Measurements from ENCODE around the gene CACNB1. TPM values are rescaled to one million over a fixed set of nuclear protein-coding genes. Genes with fewer than 3 reads are reported as not detected.
A peak's percentile ranks its signal among the peaks of the same experiment; 100 is the strongest.

Gene CACNB1
- total RNA-seq, 6 donors from 2014 or later, result 28.8 to 149 (median 34.0) TPM

- DNase-seq (no peak), ATAC-seq (ENCODE audit: low FRiP score in 2 of 2) (no peak)
- Histone ChIP-seq H3K4me1 (peaks cover 7 to 34% (median 14%) of the 10 kb centered on the region in 4 donors), H3K27ac (no peak overlapping the region), H3K4me3 (no peak overlapping the region), H3K27me3 (no peaks in the 10 kb centered on the region), H3K36me3 (no peaks in the 10 kb centered on the region), H3K9me3 (no peaks in the 10 kb centered on the region)
- no peak for TF ChIP-seq EP300 (IDR thresholded peaks at IDR 0.05)
- TF ChIP-seq CTCF (IDR thresholded peaks at IDR 0.05), result no peak
- TF ChIP-seq POLR2A (IDR thresholded peaks at IDR 0.05), result no peak
- TF ChIP-seq POLR2AphosphoS5 (IDR thresholded peaks at IDR 0.05), result no peak
- WGBS, 2 donors, result 72 to 84% methylated on average over 8 of the region's 8 CpGs
Observed at GRCh38 chr17:39243155-39243554, 45.7 kb upstream of the CACNB1 start.

GRCh38 chr17:39240631-39241030, 43.2 kb upstream of the CACNB1 start:
- H3K27ac ChIP-seq, result no peak overlapping the region
- peaks cover 7 to 43% (median 16%) of the 10 kb centered on the region in 4 donors for H3K4me1 ChIP-seq
- DNase-seq, result no peak
- H3K36me3 ChIP-seq, result no peaks in the 10 kb centered on the region
- H3K27me3 ChIP-seq, result no peaks in the 10 kb centered on the region
- TF ChIP-seq EP300 (IDR thresholded peaks at IDR 0.05), result no peak
- TF ChIP-seq CTCF (IDR thresholded peaks at IDR 0.05), result no peak
- TF ChIP-seq POLR2AphosphoS5 (IDR thresholded peaks at IDR 0.05), result no peak
- no peak for TF ChIP-seq POLR2A (IDR thresholded peaks at IDR 0.05)
- 83 to 84% methylated on average over 5 of the region's 5 CpGs for WGBS, 2 donors
- no peak overlapping the region for H3K4me3 ChIP-seq
- no peak for ATAC-seq (ENCODE audit: low FRiP score in 2 of 2)
- no peaks in the 10 kb centered on the region for H3K9me3 ChIP-seq

GRCh38 chr17:39239640-39240314, 42.3 kb upstream of the CACNB1 start:
- H3K4me3 ChIP-seq, result no peak overlapping the region
- peaks cover 5 to 34% (median 16%) of the 10 kb centered on the region in 4 donors for H3K4me1 ChIP-seq
- H3K9me3 ChIP-seq, result no peaks in the 10 kb centered on the region
- TF ChIP-seq POLR2A (IDR thresholded peaks at IDR 0.05) (no peak), CTCF (IDR thresholded peaks at IDR 0.05) (peak; percentile 42 to 77 (median 66))
- H3K27me3 ChIP-seq, result no peaks in the 10 kb centered on the region
- 28 to 33% methylated on average over 11 to 16 of the region's 16 CpGs for WGBS, 2 donors
- no peak overlapping the region for H3K27ac ChIP-seq
- DNase-seq (peak; percentile 77 to 87), ATAC-seq (ENCODE audit: low FRiP score in 2 of 2) (peak; percentile 55 to 72)
- no peaks in the 10 kb centered on the region for H3K36me3 ChIP-seq

GRCh38 chr17:39238311-39238972, 41.0 kb upstream of the CACNB1 start:
- H3K27ac ChIP-seq, result peak overlapping the region in 3 of 4 donors; percentile 30 to 67 (median 35)
- peaks cover 0 to 26% (median 12%) of the 10 kb centered on the region in 4 donors for H3K4me1 ChIP-seq
- H3K36me3 ChIP-seq, result no peaks in the 10 kb centered on the region
- TF ChIP-seq CTCF (IDR thresholded peaks at IDR 0.05) (no peak), POLR2A (IDR thresholded peaks at IDR 0.05) (peak in 1 of 4 donors; percentile 31), POLR2AphosphoS5 (IDR thresholded peaks at IDR 0.05) (no peak), EP300 (IDR thresholded peaks at IDR 0.05) (no peak)
- peak; percentile 36 to 42 for ATAC-seq (ENCODE audit: low FRiP score in 2 of 2)
- H3K9me3 ChIP-seq, result no peaks in the 10 kb centered on the region
- H3K4me3 ChIP-seq, result no peak overlapping the region
- peak in 1 of 2 donors; percentile 68 for DNase-seq
- no peaks in the 10 kb centered on the region for H3K27me3 ChIP-seq
- WGBS, 2 donors, result 8 to 26% methylated on average over 11 to 14 of the region's 15 CpGs
